Measurements from ENCODE around the gene DHDH.

The DHDH gene

DNA sequence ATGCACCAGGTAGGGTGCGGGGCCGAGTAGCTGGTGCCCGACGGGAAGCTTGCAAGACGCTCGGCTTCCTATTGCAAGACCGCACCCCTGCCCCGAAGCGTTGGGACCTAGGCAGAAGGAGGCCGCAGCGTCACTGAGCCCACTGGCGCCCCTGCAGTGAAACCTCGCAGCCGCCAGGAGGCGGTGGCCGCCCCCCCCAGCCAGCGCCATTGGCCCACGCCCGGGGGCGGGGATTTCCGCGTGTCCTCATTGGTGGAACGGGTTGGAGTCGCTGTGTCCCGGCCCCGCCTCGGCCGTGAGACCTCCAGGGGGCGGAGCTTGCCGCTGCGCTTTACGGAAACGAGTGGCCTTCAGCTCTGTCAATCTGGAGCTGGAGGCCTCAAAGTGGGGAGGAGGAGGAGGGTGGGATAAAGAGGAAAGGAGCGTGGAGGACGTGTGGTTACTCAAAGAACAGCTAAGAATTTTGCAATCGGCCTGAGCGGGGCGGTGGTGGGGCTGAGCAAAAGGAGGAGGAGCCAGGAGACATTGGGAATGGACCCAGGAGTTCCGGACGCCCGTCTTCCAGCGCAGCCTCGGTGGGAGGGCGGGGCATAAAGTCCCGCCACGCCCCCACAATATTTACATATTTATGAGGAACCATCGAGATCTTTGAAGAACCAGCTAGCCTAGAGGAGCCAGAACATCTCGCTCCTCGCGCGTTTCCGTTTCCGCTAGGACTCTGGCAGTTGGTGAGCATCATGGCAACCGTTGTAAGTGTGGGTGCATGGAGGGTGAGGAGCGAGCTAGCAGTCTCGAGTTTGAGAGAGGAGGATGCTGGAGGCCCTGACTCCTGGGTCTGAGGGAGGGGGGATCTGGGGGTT lies 59.9 kb downstream of the DHDH start, which contains the start of the genes GYS1 and RUVBL2:
Gene GYS1, minus strand, starts transcription at position 135 of the 860 bp plus-strand sequence. CDS start 197 bp downstream, outside the sequence.
Gene RUVBL2, plus strand, starts transcription at position 713 of the 860 bp plus-strand sequence. Its CDS starts 25 bp downstream, at position 738.
- peak; percentile 98 for DNase-seq (ENCODE audit: low spot score)

- DNase-seq (ENCODE audit: low spot score), result no peak
Observed at GRCh38 chr19:48994035-48994386, 60.5 kb downstream of the DHDH start.
